ENCODE data around the gene MGMT.
"Not testable (repeated sequence)": the region's sequence is repeated elsewhere in the genome, so short reads cannot be mapped to it uniquely, and the experiment has no call there.

MGMT gene

GRCh38 chr10:129426606-129427005 lies 40.4 kb upstream of the MGMT start:
- POLR2A ChIA-PET: no interaction called here
- CTCF ChIA-PET: no interaction called here
- DNase-seq (ENCODE audit: extremely low spot score): no peak
- TF ChIP-seq CTCF (IDR thresholded peaks at IDR 0.05; ENCODE audit: control extremely low read depth, extremely low read depth, low read depth, missing control alignments): no peak

DNA sequence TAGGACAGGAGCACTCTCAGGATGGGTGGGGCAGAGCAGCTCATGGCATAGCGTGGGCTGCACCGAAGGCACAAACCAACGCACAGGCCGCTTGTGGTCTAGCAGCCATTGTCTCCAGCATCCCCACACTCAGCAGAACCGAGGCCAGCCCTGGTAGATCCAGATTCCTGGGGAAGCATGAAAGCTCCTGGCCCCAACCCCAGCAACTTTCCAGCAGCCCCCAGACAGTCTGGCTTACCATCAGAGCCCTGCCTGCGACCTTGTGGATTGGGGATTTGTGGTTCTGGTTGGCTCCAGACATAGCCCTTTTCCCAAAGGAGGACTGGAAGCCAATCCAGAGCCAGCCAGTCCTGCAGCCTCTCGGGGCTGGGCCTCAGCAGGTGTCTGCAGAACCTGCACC lies 33.8 kb upstream of the MGMT start:
- TF ChIP-seq CTCF (IDR thresholded peaks at IDR 0.05; ENCODE audit: control extremely low read depth, extremely low read depth, low read depth, missing control alignments): no peak
- POLR2A ChIA-PET: no interaction called here
- CTCF ChIA-PET: interaction anchor here (2.6 kb wide), 1 partner anchor 11 kb away, joined by 8 read pairs; no protein-coding TSS in a partner anchor
- no peak for DNase-seq (ENCODE audit: extremely low spot score)

GRCh38 chr10:129435724-129436123 lies 31.3 kb upstream of the MGMT start:
- POLR2A ChIA-PET; DNase-seq (ENCODE audit: extremely low spot score); CTCF ChIA-PET: not testable (repeated sequence)

DNA sequence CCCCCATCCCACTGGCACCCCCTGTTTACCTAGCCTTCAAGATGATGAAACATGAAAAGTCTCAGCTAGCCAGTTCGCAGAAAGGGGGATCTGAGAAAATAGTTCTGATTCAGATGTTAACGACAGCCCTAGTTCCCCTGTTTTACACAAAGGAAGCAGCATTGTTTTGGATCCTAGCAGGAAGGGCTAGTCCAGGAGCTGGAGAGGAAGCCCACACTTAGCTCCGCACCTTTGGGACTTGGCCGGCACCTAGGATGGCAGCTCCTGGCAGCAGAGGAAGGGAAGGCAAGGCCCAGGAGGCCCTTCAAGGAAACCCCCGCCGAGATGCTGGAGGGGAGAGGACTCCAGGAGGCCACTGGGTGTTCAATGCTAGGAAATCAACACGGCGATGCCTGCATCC lies 29.0 kb upstream of the MGMT start:
- ChIA-PET CTCF (interaction anchor here (1.4 kb wide), 1 partner anchor 8 kb away, joined by 3 read pairs; no protein-coding TSS in a partner anchor), POLR2A (no interaction called here)
- no peak for TF ChIP-seq CTCF (IDR thresholded peaks at IDR 0.05; ENCODE audit: control extremely low read depth, extremely low read depth, low read depth, missing control alignments)
- no peak for DNase-seq (ENCODE audit: extremely low spot score)

GRCh38 chr10:129440247-129440646 lies 26.8 kb upstream of the MGMT start:
- POLR2A ChIA-PET: no interaction called here
- CTCF ChIA-PET: no interaction called here

DNA sequence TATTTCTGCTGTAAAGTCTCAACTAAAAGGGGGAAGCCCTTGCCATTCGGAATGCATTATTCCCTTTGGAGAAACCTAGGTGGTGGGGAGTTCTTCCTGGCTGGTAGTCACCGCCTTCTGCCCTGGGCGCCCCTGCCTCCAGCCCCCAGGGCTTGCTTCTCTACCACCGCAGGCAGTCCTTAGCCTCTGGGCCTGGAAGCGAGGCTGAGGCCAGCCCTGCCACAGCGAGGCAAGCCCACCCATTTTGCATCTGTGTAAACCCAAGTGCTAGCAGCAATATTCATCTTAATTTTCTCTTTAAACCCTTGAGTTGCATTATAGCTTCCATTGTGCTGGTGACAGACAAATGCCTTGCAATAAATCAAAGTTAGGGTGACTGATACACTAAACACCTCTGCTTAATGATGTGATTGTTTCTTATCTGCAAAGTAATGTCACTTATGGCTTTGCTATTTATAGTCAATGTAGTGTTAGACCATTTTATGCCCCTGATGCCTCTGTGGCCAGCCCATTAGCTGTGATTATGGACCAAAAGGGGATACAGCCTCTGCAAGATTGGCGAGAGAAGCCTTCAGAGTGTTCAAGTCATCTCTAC lies 26.2 kb upstream of the MGMT start:
- ChIA-PET CTCF (no interaction called here), POLR2A (no interaction called here)
- no peak for TF ChIP-seq CTCF (IDR thresholded peaks at IDR 0.05; ENCODE audit: control extremely low read depth, extremely low read depth, low read depth, missing control alignments)
- no peak for DNase-seq (ENCODE audit: extremely low spot score)

More at GRCh38 chr10:129440247-129440646, 26.8 kb upstream of the MGMT start:
- TF ChIP-seq CTCF (IDR thresholded peaks at IDR 0.05; ENCODE audit: control extremely low read depth, extremely low read depth, low read depth, missing control alignments): no peak
- no peak for DNase-seq (ENCODE audit: extremely low spot score)

DNA sequence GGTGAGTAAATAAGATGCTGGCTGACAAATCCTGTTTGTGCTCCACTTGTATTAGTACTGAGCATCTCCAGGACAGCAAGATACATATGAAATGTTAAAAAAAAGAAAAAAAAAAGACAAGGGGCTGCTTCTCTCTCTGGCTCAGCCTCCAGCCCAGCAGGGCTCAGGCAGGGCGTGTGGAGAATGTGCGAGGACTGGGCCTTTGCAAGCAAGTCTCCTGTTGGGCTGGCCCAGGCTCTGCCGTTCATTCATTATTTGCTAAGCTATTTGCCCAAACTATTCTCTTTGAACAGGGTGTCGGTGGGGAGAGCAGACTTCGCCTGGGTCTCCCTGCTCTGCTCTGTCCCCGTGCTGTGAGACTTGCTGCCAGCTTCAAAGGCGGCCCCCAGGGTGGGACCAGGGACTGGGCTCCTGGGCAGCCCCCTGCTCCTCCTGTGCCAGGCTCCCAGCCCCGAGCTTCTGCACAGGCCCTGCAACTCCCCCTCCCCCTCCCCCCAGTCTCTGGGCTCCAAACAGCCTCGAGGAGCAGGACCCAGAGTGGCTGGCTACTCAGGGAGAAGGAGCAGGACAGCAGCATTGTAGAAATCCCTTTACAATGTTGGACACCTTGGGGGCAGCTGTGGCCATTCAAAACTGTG lies 25.6 kb upstream of the MGMT start:
- TF ChIP-seq CTCF (IDR thresholded peaks at IDR 0.05; ENCODE audit: control extremely low read depth, extremely low read depth, low read depth, missing control alignments): no peak
- DNase-seq (ENCODE audit: extremely low spot score): no peak
- ChIA-PET POLR2A (no interaction called here), CTCF (no interaction called here)

Measured in GM10248 (cell line).